Aorta (tissue), 5 donors: ENCODE data around the gene HKDC1. TPM values are rescaled to one million over a fixed set of nuclear protein-coding genes. Genes with fewer than 3 reads are reported as not detected.

Experiments used
- ATAC-seq: fragments of 200-7000 bp; cut with Tn5 transposase; one replicate; pipeline ENCODE4 v1.9.1; 2022; ENCODE audit warnings: moderate library complexity; ENCODE audit not compliant: low FRiP score
- DNase-seq, 2 donors: peaks; one replicate each; pipeline ENCODE4 v3.0.0-alpha.2; 2020
- H3K27ac ChIP-seq, 2 donors: one replicate each; pipeline ENCODE4 v1.5.1; 2013; ENCODE audit warnings: low read length in 2 of 2, mild to moderate bottlenecking in 2 of 2, moderate library complexity in 2 of 2, control low read depth in 1 of 2, inconsistent platforms in 1 of 2, low read depth in 1 of 2
- H3K27me3 ChIP-seq, 2 donors: one replicate each; pipeline ENCODE4 v1.6.1; 2013; ENCODE audit warnings: control low read depth in 1 of 2, low read length in 1 of 2, mild to moderate bottlenecking in 1 of 2, moderate library complexity in 1 of 2; ENCODE audit not compliant: insufficient read depth in 2 of 2, control insufficient read depth in 1 of 2
- H3K36me3 ChIP-seq, 2 donors: one replicate each; pipeline ENCODE4 v1.6.1; 2013; ENCODE audit warnings: control low read depth in 1 of 2, low read length in 1 of 2, mild to moderate bottlenecking in 1 of 2; ENCODE audit not compliant: insufficient read depth in 2 of 2, control insufficient read depth in 1 of 2
- H3K4me1 ChIP-seq, 2 donors: one replicate each; pipeline ENCODE4 v1.6.1; 2013; ENCODE audit warnings: low read length in 2 of 2, control low read depth in 1 of 2, mild to moderate bottlenecking in 1 of 2, moderate library complexity in 1 of 2; ENCODE audit not compliant: insufficient read depth in 2 of 2, control insufficient read depth in 1 of 2
- H3K4me3 ChIP-seq, 2 donors: one replicate each; pipeline ENCODE4 v1.5.1; 2013; ENCODE audit warnings: low read length in 2 of 2, control low read depth in 1 of 2, mild to moderate bottlenecking in 1 of 2
- H3K9me3 ChIP-seq: one replicate; pipeline ENCODE4 v1.6.1; 2013; ENCODE audit warnings: mild to moderate bottlenecking, low read length; ENCODE audit not compliant: control insufficient read depth
- WGBS, 2 donors: extraction: QIAGEN DNeasy Blood & Tissue Kit; methylation state at CpG; one replicate each; pipeline ENCODE4 v1.1.7; 2013; 5-methylcytosine and 5-hydroxymethylcytosine counted together
- intact Hi-C, 2 donors: fragments of 100-400 bp; cut with DNase I; formaldehyde crosslinking; loops; one replicate each; pipeline versions ENCODE4 v1.14.2 to v1.15.0; 2022
- polyA plus RNA-seq, 2 donors: library from polyadenylated mRNA; stranded (reverse); fragments of 200-250 nt; gene quantifications; one replicate each; pipeline ENCODE4 v1.2.3, GENCODE V29; 2013
- total RNA-seq, 2 donors: library from RNA; stranded (reverse); fragmentation: NEBNext Ultra II Directional; extraction: Animal tissue kit (Norgen Biotek cat#: 25700); gene quantifications; one replicate each; pipeline ENCODE4 v1.2.1, GENCODE V29; 2021
- donor health status: healthy with polysubstance abuse.
- donor health status: Bipolar disorder and iron deficiency.
- donor health status: DM: no; HTN: no; CAD: no.
- donor health status: DM: no; HTN: no; CAD: no.
- donor health status: DM: yes; HTN: yes; CAD: no.

The HKDC1 gene
- total and polyA plus RNA-seq, 4 donors, result 3.1 TPM; not detected in 3

GRCh38 chr10:69234447-69234846, 14.3 kb downstream of the HKDC1 start:
- ATAC-seq, result no peak
- no peaks in the 10 kb centered on the region for H3K4me1 ChIP-seq

GRCh38 chr10:69237528-69238159, 17.5 kb downstream of the HKDC1 start:
- H3K4me1 ChIP-seq, result no peaks in the 10 kb centered on the region
- H3K27me3 ChIP-seq, result no peaks in the 10 kb centered on the region
- intact Hi-C loops, result loop anchor here (1.0 to 5.0 kb wide), 6 partner anchors 80 to 270 kb away; no protein-coding TSS in a partner anchor
- H3K9me3 ChIP-seq, result no peaks in the 10 kb centered on the region
- no peaks in the 10 kb centered on the region for H3K36me3 ChIP-seq
- H3K4me3 ChIP-seq, result no peak overlapping the region
- DNase-seq, result peak; percentile 89 to 97
- WGBS, 2 donors, result 18% methylated on average over 17 of the region's 17 CpGs
- ATAC-seq, result peak; percentile 93
- H3K27ac ChIP-seq, result no peak overlapping the region

More at GRCh38 chr10:69234447-69234846, 14.3 kb downstream of the HKDC1 start:
- 94 to 96% methylated on average over 3 of the region's 3 CpGs for WGBS, 2 donors
- intact Hi-C loops, result no loop called here
- H3K27ac ChIP-seq, result no peak overlapping the region
- H3K4me3 ChIP-seq, result no peak overlapping the region
- H3K27me3 ChIP-seq, result no peaks in the 10 kb centered on the region
- H3K9me3 ChIP-seq, result no peaks in the 10 kb centered on the region
- DNase-seq, result no peak
- no peaks in the 10 kb centered on the region for H3K36me3 ChIP-seq

- intact Hi-C loops, result loop anchor here (2.0 to 5.0 kb wide), 5 partner anchors 78 to 268 kb away; no protein-coding TSS in a partner anchor
- ATAC-seq (no peak), DNase-seq (no peak)
- Histone ChIP-seq H3K27ac (no peak overlapping the region), H3K4me3 (no peak overlapping the region), H3K4me1 (no peaks in the 10 kb centered on the region), H3K36me3 (no peaks in the 10 kb centered on the region), H3K9me3 (no peaks in the 10 kb centered on the region), H3K27me3 (no peaks in the 10 kb centered on the region)
- 81 to 90% methylated on average over 5 of the region's 5 CpGs for WGBS, 2 donors
Measured at GRCh38 chr10:69239136-69239535, 19.0 kb downstream of the HKDC1 start.

GRCh38 chr10:69239816-69240434, 19.8 kb downstream of the HKDC1 start:
- no peaks in the 10 kb centered on the region for H3K9me3 ChIP-seq
- H3K4me1 ChIP-seq, result no peaks in the 10 kb centered on the region
- no peaks in the 10 kb centered on the region for H3K27me3 ChIP-seq
- H3K27ac ChIP-seq, result no peak overlapping the region
- intact Hi-C loops, result loop anchor here (2.0 to 5.0 kb wide), 5 partner anchors 77 to 267 kb away; no protein-coding TSS in a partner anchor
- 47% methylated on average over 6 of the region's 6 CpGs for WGBS, 2 donors
- no peaks in the 10 kb centered on the region for H3K36me3 ChIP-seq
- DNase-seq (peak in 1 of 2 donors; percentile 72), ATAC-seq (peak; percentile 45)
- no peak overlapping the region for H3K4me3 ChIP-seq

- no peaks in the 10 kb centered on the region for H3K27me3 ChIP-seq
- DNase-seq, result no peak
- intact Hi-C loops, result loop anchor here in 1 of 2 donors (5.0 kb wide), 1 partner anchor 77 kb away; no protein-coding TSS in a partner anchor
- ATAC-seq, result no peak
- WGBS, 2 donors, result 96 to 97% methylated on average over 11 of the region's 11 CpGs
- no peaks in the 10 kb centered on the region for H3K9me3 ChIP-seq
- H3K4me1 ChIP-seq, result no peaks in the 10 kb centered on the region
- no peak overlapping the region for H3K27ac ChIP-seq
- no peaks in the 10 kb centered on the region for H3K36me3 ChIP-seq
- no peak overlapping the region for H3K4me3 ChIP-seq
Measured at GRCh38 chr10:69240455-69240854, 20.3 kb downstream of the HKDC1 start.

- Histone ChIP-seq H3K27me3 (no peaks in the 10 kb centered on the region), H3K36me3 (no peaks in the 10 kb centered on the region), H3K27ac (peak overlapping the region in 1 of 2 donors; percentile 12), H3K4me3 (no peak overlapping the region), H3K4me1 (no peaks in the 10 kb centered on the region), H3K9me3 (no peaks in the 10 kb centered on the region)
- ATAC-seq (no peak), DNase-seq (peak in 1 of 2 donors; percentile 63)
- WGBS, 2 donors, result 80 to 83% methylated on average over 7 of the region's 7 CpGs
- intact Hi-C loops, result loop anchor here in 1 of 2 donors (5.0 kb wide), 1 partner anchor 76 kb away; no protein-coding TSS in a partner anchor
Measured at GRCh38 chr10:69241575-69241974, 21.4 kb downstream of the HKDC1 start.

GRCh38 chr10:69242040-69242851, 22.1 kb downstream of the HKDC1 start:
- H3K9me3 ChIP-seq, result no peaks in the 10 kb centered on the region
- H3K27ac ChIP-seq, result no peak overlapping the region
- no peak for DNase-seq
- H3K36me3 ChIP-seq, result no peaks in the 10 kb centered on the region
- H3K27me3 ChIP-seq, result no peaks in the 10 kb centered on the region
- WGBS, 2 donors, result 64 to 68% methylated on average over 11 of the region's 11 CpGs
- no peaks in the 10 kb centered on the region for H3K4me1 ChIP-seq
- intact Hi-C loops, result loop anchor here in 1 of 2 donors (5.0 kb wide), 1 partner anchor 75 kb away; no protein-coding TSS in a partner anchor
- ATAC-seq, result no peak
- no peak overlapping the region for H3K4me3 ChIP-seq

- Histone ChIP-seq H3K4me1 (no peaks in the 10 kb centered on the region), H3K9me3 (no peaks in the 10 kb centered on the region), H3K27me3 (no peaks in the 10 kb centered on the region), H3K27ac (no peak overlapping the region), H3K36me3 (no peaks in the 10 kb centered on the region), H3K4me3 (no peak overlapping the region)
- 66 to 73% methylated on average over 5 of the region's 5 CpGs for WGBS, 2 donors
- intact Hi-C loops, result loop anchor here in 1 of 2 donors (5.0 kb wide), 1 partner anchor 74 kb away; no protein-coding TSS in a partner anchor
- ATAC-seq (no peak), DNase-seq (no peak)
Measured at GRCh38 chr10:69242852-69243212, 22.7 kb downstream of the HKDC1 start.
